Activated CD4-positive, alpha-beta T cell treated with anti-CD3 and anti-CD28 coated beads, Interleukin-2, amount 10 ng/mL, durations not matched to agents 24 days and 14 days (primary cell): Measurements from ENCODE around the gene FGF2. TPM values are rescaled to one million over a fixed set of nuclear protein-coding genes. Genes with fewer than 3 reads are reported as not detected.
"Not testable (repeated sequence)": the region's sequence is repeated elsewhere in the genome, so short reads cannot be mapped to it uniquely, and the experiment has no call there.

ENCODE experiments used
- DNase-seq: peaks from one replicate; pipeline ENCODE4 v3.0.0; 2022
- H3K27ac Mint-ChIP-seq: one replicate; pipeline ENCODE4 v1.8.0; 2022; ENCODE audit warnings: mild to moderate bottlenecking, mixed read lengths
- H3K27me3 Mint-ChIP-seq: one replicate; pipeline ENCODE4 v1.8.0; 2022; ENCODE audit warnings: mixed read lengths
- H3K36me3 Mint-ChIP-seq: one replicate; pipeline ENCODE4 v1.8.0; 2022; ENCODE audit warnings: low read depth, mild to moderate bottlenecking, mixed read lengths
- H3K4me1 Mint-ChIP-seq: one replicate; pipeline ENCODE4 v1.8.0; 2021; ENCODE audit warnings: mixed read lengths
- H3K4me3 Mint-ChIP-seq: one replicate; pipeline ENCODE4 v1.8.0; 2022; ENCODE audit warnings: mild to moderate bottlenecking, moderate library complexity, mixed read lengths
- H3K9me3 Mint-ChIP-seq: one replicate; pipeline ENCODE4 v1.8.0; 2021; ENCODE audit warnings: mixed read lengths
- intact Hi-C: fragments of 100-400 bp; cut with micrococcal nuclease; formaldehyde crosslinking; loops from one replicate; pipeline ENCODE4 v1.15.1; 2023
- total RNA-seq: library from RNA; stranded (reverse); gene quantifications from 2 replicates; pipeline ENCODE4 v1.2.3, GENCODE V29; 2022

Gene FGF2
- total RNA-seq: 13.3 and 13.8 TPM in 2 replicates

DNA sequence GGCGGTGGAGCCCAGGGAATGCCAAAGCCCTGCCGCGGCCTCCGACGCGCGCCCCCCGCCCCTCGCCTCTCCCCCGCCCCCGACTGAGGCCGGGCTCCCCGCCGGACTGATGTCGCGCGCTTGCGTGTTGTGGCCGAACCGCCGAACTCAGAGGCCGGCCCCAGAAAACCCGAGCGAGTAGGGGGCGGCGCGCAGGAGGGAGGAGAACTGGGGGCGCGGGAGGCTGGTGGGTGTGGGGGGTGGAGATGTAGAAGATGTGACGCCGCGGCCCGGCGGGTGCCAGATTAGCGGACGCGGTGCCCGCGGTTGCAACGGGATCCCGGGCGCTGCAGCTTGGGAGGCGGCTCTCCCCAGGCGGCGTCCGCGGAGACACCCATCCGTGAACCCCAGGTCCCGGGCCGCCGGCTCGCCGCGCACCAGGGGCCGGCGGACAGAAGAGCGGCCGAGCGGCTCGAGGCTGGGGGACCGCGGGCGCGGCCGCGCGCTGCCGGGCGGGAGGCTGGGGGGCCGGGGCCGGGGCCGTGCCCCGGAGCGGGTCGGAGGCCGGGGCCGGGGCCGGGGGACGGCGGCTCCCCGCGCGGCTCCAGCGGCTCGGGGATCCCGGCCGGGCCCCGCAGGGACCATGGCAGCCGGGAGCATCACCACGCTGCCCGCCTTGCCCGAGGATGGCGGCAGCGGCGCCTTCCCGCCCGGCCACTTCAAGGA is at the start of gene FGF2:
FGF2 (plus strand) TSS at position 279 of the 705 bp plus-strand sequence; CDS start at position 623, 344 bp downstream.
- Mint-ChIP-seq H3K4me3 (peak within 1 kb of the TSS; percentile 83), H3K36me3 (peaks cover 6% of the 10 kb centered on the region), H3K9me3 (peaks cover 6% of the 10 kb centered on the region), H3K27me3 (peaks cover 61% of the 10 kb centered on the region), H3K4me1 (peaks cover 24% of the 10 kb centered on the region), H3K27ac (peak within 1 kb of the TSS; percentile 94)
- peak; percentile 76 for DNase-seq
- intact Hi-C loops: loop anchor here (5.0 kb wide), 4 partner anchors 204 to 571 kb away; partner anchors contain the start of genes IL2, IL21 and SPRY1

DNA sequence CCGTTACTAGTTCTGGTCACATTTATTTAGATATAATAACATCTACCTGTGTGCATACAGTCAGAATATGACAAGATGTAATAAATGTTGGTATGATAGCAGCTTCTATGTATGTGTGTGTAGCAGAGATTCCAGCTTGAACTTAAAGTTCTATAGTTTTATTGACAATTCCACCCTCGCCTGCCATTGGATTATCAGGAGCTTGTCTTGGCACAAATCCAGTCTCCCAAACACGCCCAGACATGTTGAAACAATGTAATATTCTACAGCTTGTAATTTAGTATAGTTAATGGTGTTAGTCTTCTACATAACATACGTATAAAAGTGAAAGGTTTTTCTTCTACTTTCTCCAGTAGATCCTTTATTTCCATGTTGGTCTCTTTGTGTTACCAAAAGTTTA is 49.7 kb upstream of the FGF2 start:
- intact Hi-C loops: no loop called here
- H3K27ac Mint-ChIP-seq: no peak overlapping the region

DNA sequence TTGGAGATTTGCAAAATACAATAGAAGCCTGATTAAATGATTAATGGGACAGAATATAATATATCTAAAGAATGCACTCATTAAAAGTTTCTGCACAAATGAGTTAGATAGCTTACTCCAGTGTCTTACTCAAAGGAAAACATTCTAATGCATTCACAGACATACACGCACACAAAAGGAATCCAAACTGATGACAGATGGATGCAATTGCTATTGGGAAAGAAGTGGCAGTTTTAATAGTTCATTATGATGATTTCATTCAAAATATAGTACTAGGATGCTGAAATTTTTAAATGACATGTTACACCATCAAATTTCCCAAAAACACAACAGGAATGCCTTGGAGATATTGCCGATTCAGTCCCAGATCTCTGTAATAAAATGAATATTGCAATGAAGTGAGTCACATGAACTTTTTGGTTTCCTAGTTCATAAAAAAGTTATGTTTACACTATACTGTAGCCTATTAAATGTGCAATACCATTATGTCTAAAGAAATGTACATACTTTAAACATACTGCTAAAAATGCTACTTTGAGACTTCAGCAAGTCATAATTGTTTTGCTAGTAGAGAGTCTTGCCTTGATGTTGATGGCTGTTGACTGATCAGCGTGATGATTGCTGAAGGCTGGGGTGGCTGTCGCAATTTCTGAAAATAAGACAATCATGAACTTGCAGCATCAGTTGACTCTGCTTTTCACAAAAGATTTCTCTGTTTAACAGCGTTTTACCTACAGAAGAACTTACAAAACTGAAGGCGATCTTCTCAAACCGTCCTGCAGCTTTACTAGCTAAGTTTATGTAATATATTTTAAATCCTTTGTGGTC is 48.6 kb upstream of the FGF2 start:
- Mint-ChIP-seq H3K27me3 (no peaks in the 10 kb centered on the region), H3K4me1 (no peaks in the 10 kb centered on the region), H3K36me3 (no peaks in the 10 kb centered on the region), H3K9me3 (no peaks in the 10 kb centered on the region), H3K4me3 (no peak overlapping the region), H3K27ac (no peak overlapping the region)
- intact Hi-C loops: no loop called here
- DNase-seq: no peak

More for the DNA sequence above, 49.7 kb upstream of the FGF2 start:
- no peaks in the 10 kb centered on the region for H3K27me3 Mint-ChIP-seq
- no peaks in the 10 kb centered on the region for H3K4me1 Mint-ChIP-seq
- no peaks in the 10 kb centered on the region for H3K9me3 Mint-ChIP-seq
- no peaks in the 10 kb centered on the region for H3K36me3 Mint-ChIP-seq
- H3K4me3 Mint-ChIP-seq: no peak overlapping the region
- DNase-seq: no peak

DNA sequence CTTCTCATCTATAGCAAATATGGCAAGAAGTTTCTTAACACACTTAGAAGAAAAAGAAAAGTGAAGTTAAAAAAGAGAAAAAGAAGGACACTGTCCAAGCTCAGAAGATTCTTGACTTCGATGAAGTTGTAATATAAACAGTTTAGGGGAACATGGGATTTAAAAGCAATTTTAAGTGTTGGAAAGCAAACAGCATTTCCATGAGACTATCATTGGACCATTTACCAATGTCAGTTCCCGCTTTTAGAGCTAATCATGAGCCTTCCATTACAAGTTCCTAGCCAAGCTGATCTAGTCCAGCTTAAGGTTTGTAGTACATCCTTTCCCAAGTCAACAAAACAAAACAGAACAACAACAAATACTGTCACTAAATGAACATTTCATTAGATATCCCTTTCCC is 45.1 kb upstream of the FGF2 start:
- intact Hi-C loops: no loop called here

GRCh38 chr4:122783301-122784215 is 43.1 kb upstream of the FGF2 start:
- peaks cover 23% of the 10 kb centered on the region for H3K4me1 Mint-ChIP-seq
- H3K36me3 Mint-ChIP-seq: peaks cover 7% of the 10 kb centered on the region
- H3K4me3 Mint-ChIP-seq: no peak overlapping the region
- DNase-seq: peak; percentile 52
- no peaks in the 10 kb centered on the region for H3K27me3 Mint-ChIP-seq
- H3K9me3 Mint-ChIP-seq: peaks cover 15% of the 10 kb centered on the region
- H3K27ac Mint-ChIP-seq: no peak overlapping the region
- intact Hi-C loops: no loop called here

More for the DNA sequence above, 45.1 kb upstream of the FGF2 start:
- peak; percentile 20 for DNase-seq
- H3K4me3 Mint-ChIP-seq: no peak overlapping the region
- H3K27ac Mint-ChIP-seq: no peak overlapping the region
- H3K9me3 Mint-ChIP-seq: peaks cover 15% of the 10 kb centered on the region
- H3K27me3 Mint-ChIP-seq: no peaks in the 10 kb centered on the region
- H3K36me3 Mint-ChIP-seq: peaks cover 7% of the 10 kb centered on the region
- H3K4me1 Mint-ChIP-seq: peaks cover 23% of the 10 kb centered on the region

DNA sequence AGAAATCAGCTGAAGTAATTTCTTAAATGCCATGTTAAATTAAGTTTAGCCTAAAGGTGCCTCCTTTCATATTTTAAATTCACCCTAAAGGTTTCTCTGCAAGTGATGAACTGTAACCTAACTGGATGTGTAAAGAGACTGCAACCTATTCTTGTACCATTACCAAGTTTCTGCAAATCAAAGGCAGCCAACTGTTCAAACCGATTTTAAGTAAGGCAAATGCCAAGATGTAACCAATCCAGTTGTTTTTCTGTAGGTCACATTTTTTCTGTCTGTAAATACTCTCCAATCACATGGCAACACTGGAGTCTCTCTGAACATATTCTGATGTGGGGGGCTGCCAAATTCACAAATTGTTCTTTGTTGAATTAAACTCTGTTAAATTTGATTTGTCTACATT is 42.4 kb upstream of the FGF2 start:
- no peaks in the 10 kb centered on the region for H3K27me3 Mint-ChIP-seq

GRCh38 chr4:122785099-122785498 is 41.5 kb upstream of the FGF2 start:
- Mint-ChIP-seq H3K27ac (peak overlapping the region; percentile 87), H3K9me3 (peaks cover 15% of the 10 kb centered on the region)

More for the DNA sequence above, 42.4 kb upstream of the FGF2 start:
- Mint-ChIP-seq H3K9me3 (peaks cover 15% of the 10 kb centered on the region), H3K4me3 (no peak overlapping the region), H3K4me1 (peaks cover 23% of the 10 kb centered on the region), H3K36me3 (peaks cover 7% of the 10 kb centered on the region), H3K27ac (no peak overlapping the region)
- intact Hi-C loops: no loop called here
- DNase-seq: peak; percentile 43

GRCh38 chr4:122786296-122786695 is 40.3 kb upstream of the FGF2 start:
- H3K4me1 Mint-ChIP-seq: peaks cover 26% of the 10 kb centered on the region
- DNase-seq: peak; percentile 58
- H3K9me3 Mint-ChIP-seq: peaks cover 15% of the 10 kb centered on the region
- H3K27ac Mint-ChIP-seq: peak overlapping the region; percentile 87
- not testable (repeated sequence) for H3K36me3 Mint-ChIP-seq, H3K27me3 Mint-ChIP-seq
- intact Hi-C loops: loop anchor here (1.0 kb wide), 3 partner anchors 22 to 208 kb away; no protein-coding TSS in a partner anchor
- H3K4me3 Mint-ChIP-seq: peak overlapping the region; percentile 2

More at GRCh38 chr4:122785099-122785498, 41.5 kb upstream of the FGF2 start:
- Mint-ChIP-seq H3K4me1 (peaks cover 26% of the 10 kb centered on the region), H3K27me3 (no peaks in the 10 kb centered on the region), H3K4me3 (peak overlapping the region; percentile 4), H3K36me3 (peaks cover 7% of the 10 kb centered on the region)
- intact Hi-C loops: loop anchor here (1.0 kb wide), 1 partner anchor 43 kb away; no protein-coding TSS in a partner anchor
- DNase-seq: peak; percentile 53

GRCh38 chr4:122786920-122787319 is 39.7 kb upstream of the FGF2 start:
- H3K9me3 Mint-ChIP-seq: peaks cover 15% of the 10 kb centered on the region
- DNase-seq, H3K27ac Mint-ChIP-seq, H3K4me3 Mint-ChIP-seq, H3K36me3 Mint-ChIP-seq, H3K27me3 Mint-ChIP-seq: not testable (repeated sequence)
- intact Hi-C loops: loop anchor here (1.0 kb wide), 3 partner anchors 23 to 209 kb away; no protein-coding TSS in a partner anchor
- peaks cover 26% of the 10 kb centered on the region for H3K4me1 Mint-ChIP-seq

DNA sequence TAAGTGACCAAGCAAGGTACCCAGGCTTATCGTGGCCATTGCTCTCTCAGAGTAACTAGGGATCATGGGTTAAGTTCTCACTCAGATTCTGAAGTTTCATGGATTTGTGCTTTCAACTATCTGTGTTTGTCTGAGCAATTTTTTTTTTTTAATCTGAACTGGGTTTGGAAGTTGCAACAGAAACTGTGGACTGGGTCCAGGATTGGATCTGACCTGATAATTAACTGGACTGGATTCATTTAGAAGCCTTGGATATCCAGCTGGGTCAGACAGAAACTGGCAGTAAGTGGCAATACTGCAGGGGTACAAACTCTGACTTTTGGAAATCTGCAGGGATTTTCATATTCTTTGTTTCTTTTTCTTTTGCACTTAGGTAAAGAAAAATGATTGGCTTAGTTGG is 38.7 kb upstream of the FGF2 start:
- no peak overlapping the region for H3K4me3 Mint-ChIP-seq
- peaks cover 26% of the 10 kb centered on the region for H3K4me1 Mint-ChIP-seq
- peaks cover 2% of the 10 kb centered on the region for H3K27me3 Mint-ChIP-seq
- DNase-seq: peak; percentile 34
- H3K36me3 Mint-ChIP-seq: peaks cover 7% of the 10 kb centered on the region
- H3K9me3 Mint-ChIP-seq: peaks cover 15% of the 10 kb centered on the region
- no peak overlapping the region for H3K27ac Mint-ChIP-seq
- intact Hi-C loops: no loop called here

DNA sequence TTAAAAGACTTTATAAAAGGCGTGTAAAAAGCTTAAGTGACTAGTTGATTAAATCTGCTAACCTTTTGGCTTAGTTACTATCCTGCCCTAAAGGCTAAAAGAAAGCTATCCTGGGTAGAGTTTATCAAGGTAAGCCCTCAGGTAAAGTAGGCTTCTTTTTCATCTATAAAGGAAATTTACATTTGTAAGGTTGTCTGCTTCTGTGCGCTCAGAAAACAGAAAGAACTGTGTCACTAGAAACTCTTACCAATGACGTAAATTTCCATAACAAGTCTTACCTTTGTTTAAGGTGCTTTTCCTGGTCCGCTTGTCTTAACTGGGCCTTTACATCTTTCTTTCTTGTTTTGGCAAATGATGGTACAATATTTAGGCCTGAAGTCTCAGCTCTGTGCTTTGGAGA is 37.7 kb upstream of the FGF2 start:
- intact Hi-C loops: no loop called here
- H3K4me1 Mint-ChIP-seq: peaks cover 24% of the 10 kb centered on the region

DNA sequence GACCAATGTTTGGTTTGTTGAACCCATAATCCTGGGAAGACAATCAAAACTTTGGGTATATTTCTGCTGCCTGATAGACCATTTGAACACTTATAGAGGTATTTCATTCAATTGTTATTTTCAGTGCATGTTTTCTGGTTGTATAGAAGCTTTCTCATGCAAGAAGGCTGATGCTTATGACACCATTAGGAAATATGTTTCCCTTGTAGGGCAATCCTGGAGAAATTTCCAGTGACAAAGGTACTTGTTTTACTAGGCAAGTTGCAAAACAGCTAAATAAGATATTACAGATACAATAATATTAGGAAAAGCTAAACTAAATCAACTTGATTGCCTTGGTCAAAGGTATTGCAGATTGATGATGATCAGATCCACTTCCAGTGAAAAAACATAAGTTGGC is 32.8 kb upstream of the FGF2 start:
- Mint-ChIP-seq H3K27me3 (peaks cover 2% of the 10 kb centered on the region), H3K27ac (no peak overlapping the region), H3K36me3 (no peaks in the 10 kb centered on the region), H3K4me3 (no peak overlapping the region), H3K4me1 (peaks cover 9% of the 10 kb centered on the region), H3K9me3 (no peaks in the 10 kb centered on the region)
- intact Hi-C loops: no loop called here
- no peak for DNase-seq

More for the DNA sequence above, 37.7 kb upstream of the FGF2 start:
- Mint-ChIP-seq H3K9me3 (peaks cover 15% of the 10 kb centered on the region), H3K4me3 (no peak overlapping the region), H3K36me3 (peaks cover 7% of the 10 kb centered on the region), H3K27ac (no peak overlapping the region), H3K27me3 (peaks cover 2% of the 10 kb centered on the region)
- no peak for DNase-seq

GRCh38 chr4:122796801-122797404 is 29.7 kb upstream of the FGF2 start:
- H3K27me3 Mint-ChIP-seq: peaks cover 2% of the 10 kb centered on the region
- peaks cover 3% of the 10 kb centered on the region for H3K9me3 Mint-ChIP-seq
- H3K27ac Mint-ChIP-seq: no peak overlapping the region
- DNase-seq: no peak
- no peaks in the 10 kb centered on the region for H3K36me3 Mint-ChIP-seq
- H3K4me1 Mint-ChIP-seq: peaks cover 8% of the 10 kb centered on the region
- intact Hi-C loops: no loop called here
- no peak overlapping the region for H3K4me3 Mint-ChIP-seq
